ENCODE results near the gene DNAAF9. TPM values are rescaled to one million over a fixed set of nuclear protein-coding genes. Genes with fewer than 3 reads are reported as not detected.

DNAAF9 gene
- total and polyA plus RNA-seq, 4 experiments from 2014 or later, result 0.72 to 6.1 (median 3.6) TPM

- no peak overlapping the region for H3K27ac ChIP-seq (ENCODE audit: low read depth, low read length)
- Mint-ChIP-seq H3K4me3 (no peak overlapping the region), H3K27ac (peak overlapping the region in 1 of 7 donors; percentile 43), H3K36me3 (no peaks in the 10 kb centered on the region), H3K4me1 (no peaks in the 10 kb centered on the region), H3K9me3 (no peaks in the 10 kb centered on the region), H3K27me3 (peaks cover 2% of the 10 kb centered on the region in 2 donors)
- no peak for DNase-seq
- intact Hi-C loops (cut with micrococcal nuclease), result no loop called here
- ChIA-PET POLR2A (ENCODE audit: partially characterized antibody) (interaction anchor here (0.5 kb wide), 1 partner anchor 918 kb away, joined by 3 read pairs; no protein-coding TSS in a partner anchor), CTCF (ENCODE audit: partially characterized antibody) (no interaction called here)
- H3K4me3 ChIP-seq (ENCODE audit: low read length in 2 of 2), result no peak overlapping the region
- H3K27me3 ChIP-seq (ENCODE audit: insufficient read depth, low read length), result no peaks in the 10 kb centered on the region
- H3K9me3 ChIP-seq (ENCODE audit: control insufficient read depth in 1 of 2, low read length in 2 of 2), result no peaks in the 10 kb centered on the region
- H3K4me1 ChIP-seq (ENCODE audit: insufficient read depth, low read length), result no peaks in the 10 kb centered on the region
- no peaks in the 10 kb centered on the region for H3K36me3 ChIP-seq (ENCODE audit: insufficient read depth, low read length)
Observed at GRCh38 chr20:3446779-3447178, 39.3 kb upstream of the DNAAF9 start.

- CTCF ChIA-PET (ENCODE audit: partially characterized antibody), result interaction anchor here (0.7 kb wide), 1 partner anchor 1815 kb away, joined by 3 read pairs; no protein-coding TSS in a partner anchor
- H3K4me1 Mint-ChIP-seq, result no peaks in the 10 kb centered on the region
- H3K9me3 Mint-ChIP-seq, result peaks cover 0 to 2% (median 0%) of the 10 kb centered on the region in 8 donors
Observed at GRCh38 chr20:3436864-3437574, 29.6 kb upstream of the DNAAF9 start.

DNA sequence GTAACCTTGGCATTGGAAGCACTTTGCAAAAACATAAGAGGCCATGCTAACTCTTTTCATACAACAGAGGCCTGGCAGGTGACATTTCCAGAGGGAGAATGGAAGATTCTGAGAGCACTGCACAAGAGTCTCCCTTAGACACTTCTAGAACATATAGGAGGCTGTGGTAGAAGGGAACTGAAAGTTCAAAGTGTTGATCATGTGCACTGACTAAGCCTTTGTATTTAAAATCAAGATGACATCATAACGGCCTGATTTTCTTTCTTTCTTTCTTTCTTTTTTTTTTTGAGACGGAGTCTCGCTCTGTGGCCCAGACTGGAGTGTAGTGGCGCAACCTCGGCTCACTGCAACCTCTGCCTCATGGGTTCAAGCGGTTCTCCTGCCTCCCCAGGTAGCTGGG is 26.8 kb upstream of the DNAAF9 start:
- ChIA-PET POLR2A (ENCODE audit: partially characterized antibody) (no interaction called here), CTCF (ENCODE audit: partially characterized antibody) (no interaction called here)
- Mint-ChIP-seq H3K27me3 (peaks cover 0 to 2% of the 10 kb centered on the region in 2 donors), H3K4me1 (peaks cover 0 to 1% (median 0%) of the 10 kb centered on the region in 4 donors), H3K36me3 (no peaks in the 10 kb centered on the region), H3K9me3 (no peaks in the 10 kb centered on the region), H3K4me3 (no peak overlapping the region), H3K27ac (no peak overlapping the region)
- H3K36me3 ChIP-seq (ENCODE audit: insufficient read depth, low read length), result no peaks in the 10 kb centered on the region
- no peak overlapping the region for H3K27ac ChIP-seq (ENCODE audit: low read depth, low read length)
- no peaks in the 10 kb centered on the region for H3K27me3 ChIP-seq (ENCODE audit: insufficient read depth, low read length)
- DNase-seq, result no peak
- H3K4me3 ChIP-seq (ENCODE audit: low read length in 2 of 2), result no peak overlapping the region
- H3K4me1 ChIP-seq (ENCODE audit: insufficient read depth, low read length), result no peaks in the 10 kb centered on the region
- intact Hi-C loops (cut with micrococcal nuclease), result no loop called here
- H3K9me3 ChIP-seq (ENCODE audit: control insufficient read depth in 1 of 2, low read length in 2 of 2), result no peaks in the 10 kb centered on the region

More at GRCh38 chr20:3436864-3437574, 29.6 kb upstream of the DNAAF9 start:
- Histone ChIP-seq H3K4me3 (ENCODE audit: low read length in 2 of 2) (no peak overlapping the region), H3K27me3 (ENCODE audit: insufficient read depth, low read length) (no peaks in the 10 kb centered on the region), H3K36me3 (ENCODE audit: insufficient read depth, low read length) (no peaks in the 10 kb centered on the region), H3K4me1 (ENCODE audit: insufficient read depth, low read length) (no peaks in the 10 kb centered on the region), H3K27ac (ENCODE audit: low read depth, low read length) (no peak overlapping the region), H3K9me3 (ENCODE audit: control insufficient read depth in 1 of 2, low read length in 2 of 2) (no peaks in the 10 kb centered on the region)
- POLR2A ChIA-PET (ENCODE audit: partially characterized antibody), result no interaction called here
- no peak overlapping the region for H3K4me3 Mint-ChIP-seq
- H3K36me3 Mint-ChIP-seq, result no peaks in the 10 kb centered on the region
- intact Hi-C loops (cut with micrococcal nuclease), result no loop called here
- no peak for DNase-seq
- H3K27me3 Mint-ChIP-seq, result peaks cover 0 to 2% of the 10 kb centered on the region in 2 donors
- peak overlapping the region in 1 of 7 donors; percentile 18 for H3K27ac Mint-ChIP-seq

DNA sequence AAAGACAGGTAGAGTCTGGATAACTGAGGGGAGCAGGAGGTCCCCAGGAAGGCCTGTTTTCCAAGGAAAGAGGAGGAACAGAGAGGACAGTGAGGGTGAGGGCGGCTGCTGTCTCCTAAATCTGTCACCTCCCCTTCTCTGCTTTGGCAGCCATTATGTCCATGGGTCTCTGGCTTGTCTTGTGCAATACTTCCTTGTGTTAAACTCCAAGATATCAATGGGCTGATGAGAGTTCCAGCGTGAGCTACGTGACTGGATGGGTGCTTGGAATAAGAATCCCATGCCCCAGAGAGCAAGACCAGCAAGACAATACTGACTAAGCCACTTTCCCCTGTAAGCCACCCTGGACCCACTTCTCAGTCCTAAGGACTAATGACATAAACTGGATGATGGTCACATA is 26.3 kb upstream of the DNAAF9 start:
- Mint-ChIP-seq H3K36me3 (no peaks in the 10 kb centered on the region), H3K4me1 (peaks cover 0 to 1% (median 0%) of the 10 kb centered on the region in 4 donors), H3K9me3 (no peaks in the 10 kb centered on the region), H3K4me3 (no peak overlapping the region), H3K27me3 (peaks cover 0 to 3% of the 10 kb centered on the region in 2 donors), H3K27ac (no peak overlapping the region)
- POLR2A ChIA-PET (ENCODE audit: partially characterized antibody), result no interaction called here
- intact Hi-C loops (cut with micrococcal nuclease), result no loop called here
- Histone ChIP-seq H3K27me3 (ENCODE audit: insufficient read depth, low read length) (no peaks in the 10 kb centered on the region), H3K9me3 (ENCODE audit: control insufficient read depth in 1 of 2, low read length in 2 of 2) (no peaks in the 10 kb centered on the region), H3K4me3 (ENCODE audit: low read length in 2 of 2) (no peak overlapping the region), H3K27ac (ENCODE audit: low read depth, low read length) (no peak overlapping the region), H3K4me1 (ENCODE audit: insufficient read depth, low read length) (no peaks in the 10 kb centered on the region), H3K36me3 (ENCODE audit: insufficient read depth, low read length) (no peaks in the 10 kb centered on the region)
- CTCF ChIA-PET (ENCODE audit: partially characterized antibody), result no interaction called here
- no peak for DNase-seq

DNA sequence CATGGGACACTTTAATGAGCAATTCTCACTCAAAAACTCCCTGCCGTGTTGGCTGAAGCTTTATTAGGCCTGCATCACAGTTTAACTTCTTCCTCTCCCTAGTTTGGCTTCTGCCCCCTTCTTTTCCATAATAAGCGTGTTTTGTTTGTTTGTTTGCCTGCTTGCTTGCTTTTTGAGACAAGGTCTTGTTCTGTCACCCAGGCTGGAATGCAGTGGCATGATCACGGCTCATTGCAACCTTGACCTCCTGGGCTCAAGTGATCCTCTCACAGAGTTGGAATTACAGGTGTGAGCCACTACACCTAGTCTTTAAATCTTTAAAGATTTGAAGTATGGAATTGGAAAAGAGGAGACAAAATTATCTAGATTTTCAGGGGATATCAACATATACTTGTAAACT is 25.4 kb upstream of the DNAAF9 start:
- no peaks in the 10 kb centered on the region for H3K9me3 ChIP-seq (ENCODE audit: control insufficient read depth in 1 of 2, low read length in 2 of 2)
- DNase-seq, result no peak
- intact Hi-C loops (cut with micrococcal nuclease), result no loop called here
- H3K27me3 Mint-ChIP-seq, result peaks cover 0 to 1% of the 10 kb centered on the region in 2 donors
- no peak overlapping the region for H3K27ac Mint-ChIP-seq
- H3K27me3 ChIP-seq (ENCODE audit: insufficient read depth, low read length), result no peaks in the 10 kb centered on the region
- no peaks in the 10 kb centered on the region for H3K36me3 Mint-ChIP-seq
- H3K4me3 Mint-ChIP-seq, result no peak overlapping the region
- H3K4me3 ChIP-seq (ENCODE audit: low read length in 2 of 2), result no peak overlapping the region
- ChIA-PET POLR2A (ENCODE audit: partially characterized antibody) (no interaction called here), CTCF (ENCODE audit: partially characterized antibody) (no interaction called here)
- no peaks in the 10 kb centered on the region for H3K9me3 Mint-ChIP-seq
- no peaks in the 10 kb centered on the region for H3K36me3 ChIP-seq (ENCODE audit: insufficient read depth, low read length)
- H3K4me1 ChIP-seq (ENCODE audit: insufficient read depth, low read length), result no peaks in the 10 kb centered on the region
- no peak overlapping the region for H3K27ac ChIP-seq (ENCODE audit: low read depth, low read length)
- H3K4me1 Mint-ChIP-seq, result peaks cover 0 to 1% (median 0%) of the 10 kb centered on the region in 4 donors

DNA sequence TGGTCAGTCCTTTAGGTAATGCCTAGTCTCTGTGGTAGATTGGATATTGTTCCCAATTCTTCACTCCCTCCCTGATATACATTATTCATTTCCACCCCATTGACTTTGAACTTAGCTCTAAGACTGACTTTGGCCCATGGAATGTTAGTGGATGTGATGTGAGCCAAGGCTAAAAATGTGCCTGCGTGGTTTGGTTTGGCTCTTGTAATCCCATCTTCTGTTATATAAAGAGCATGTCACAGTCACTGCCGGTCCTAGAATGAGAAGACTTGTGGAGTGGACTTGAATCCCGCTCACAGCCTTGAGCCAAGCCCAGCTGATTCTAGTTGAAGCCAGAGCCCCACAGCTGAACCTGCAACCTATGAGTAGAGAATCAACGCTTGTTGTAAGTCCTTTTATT is 23.6 kb upstream of the DNAAF9 start:
- Mint-ChIP-seq H3K36me3 (no peaks in the 10 kb centered on the region), H3K4me3 (no peak overlapping the region), H3K9me3 (no peaks in the 10 kb centered on the region), H3K27ac (no peak overlapping the region), H3K4me1 (peaks cover 0 to 1% (median 0%) of the 10 kb centered on the region in 4 donors), H3K27me3 (peaks cover 0 to 1% of the 10 kb centered on the region in 2 donors)
- intact Hi-C loops (cut with micrococcal nuclease), result no loop called here
- H3K27ac ChIP-seq (ENCODE audit: low read depth, low read length), result no peak overlapping the region
- no peak overlapping the region for H3K4me3 ChIP-seq (ENCODE audit: low read length in 2 of 2)
- no peak for DNase-seq
- H3K9me3 ChIP-seq (ENCODE audit: control insufficient read depth in 1 of 2, low read length in 2 of 2), result no peaks in the 10 kb centered on the region
- H3K36me3 ChIP-seq (ENCODE audit: insufficient read depth, low read length), result no peaks in the 10 kb centered on the region
- no peaks in the 10 kb centered on the region for H3K27me3 ChIP-seq (ENCODE audit: insufficient read depth, low read length)
- POLR2A ChIA-PET (ENCODE audit: partially characterized antibody), result no interaction called here
- CTCF ChIA-PET (ENCODE audit: partially characterized antibody), result no interaction called here
- no peaks in the 10 kb centered on the region for H3K4me1 ChIP-seq (ENCODE audit: insufficient read depth, low read length)

GRCh38 chr20:3430376-3431069 is 23.1 kb upstream of the DNAAF9 start:
- Histone ChIP-seq H3K4me3 (ENCODE audit: low read length in 2 of 2) (no peak overlapping the region), H3K36me3 (ENCODE audit: insufficient read depth, low read length) (no peaks in the 10 kb centered on the region), H3K9me3 (ENCODE audit: control insufficient read depth in 1 of 2, low read length in 2 of 2) (no peaks in the 10 kb centered on the region), H3K27ac (ENCODE audit: low read depth, low read length) (no peak overlapping the region), H3K27me3 (ENCODE audit: insufficient read depth, low read length) (no peaks in the 10 kb centered on the region), H3K4me1 (ENCODE audit: insufficient read depth, low read length) (no peaks in the 10 kb centered on the region)
- ChIA-PET POLR2A (ENCODE audit: partially characterized antibody) (interaction anchor here (0.6 kb wide), 1 partner anchor 558 kb away, joined by 3 read pairs; no protein-coding TSS in a partner anchor), CTCF (ENCODE audit: partially characterized antibody) (no interaction called here)
- Mint-ChIP-seq H3K9me3 (no peaks in the 10 kb centered on the region), H3K4me1 (peaks cover 0 to 1% (median 0%) of the 10 kb centered on the region in 4 donors), H3K36me3 (no peaks in the 10 kb centered on the region), H3K27ac (no peak overlapping the region), H3K27me3 (peaks cover 0 to 1% of the 10 kb centered on the region in 2 donors), H3K4me3 (no peak overlapping the region)
- DNase-seq, result no peak
- intact Hi-C loops (cut with micrococcal nuclease), result no loop called here

Data from CD4-positive, alpha-beta memory T cell (primary cell).